Vagina (tissue), 2 donors: ENCODE results near the gene IMP4. TPM values are rescaled to one million over a fixed set of nuclear protein-coding genes. Genes with fewer than 3 reads are reported as not detected.
"Not testable (repeated sequence)": the region's sequence is repeated elsewhere in the genome, so short reads cannot be mapped to it uniquely, and the experiment has no call there.

Experiments
- DNase-seq, 2 donors: peaks; one replicate each; pipeline ENCODE4 v3.0.0-alpha.2; 2017; ENCODE audit errors: extremely low spot score in 2 of 2
- H3K27ac ChIP-seq: fragments of 200-600 bp; sonication (generic); one replicate; pipeline ENCODE4 v1.5.1; 2019
- H3K27me3 ChIP-seq: fragments of 200-600 bp; sonication (generic); one replicate; pipeline ENCODE4 v1.5.1; 2019
- H3K36me3 ChIP-seq, 2 donors: fragments of 200-600 bp; sonication (generic); one replicate each; pipeline ENCODE4 v1.5.1; 2017 to 2019
- H3K4me1 ChIP-seq: fragments of 200-600 bp; sonication (generic); one replicate; pipeline ENCODE4 v1.5.1; 2019
- H3K4me3 ChIP-seq, 2 donors: fragments of 200-600 bp; sonication (generic); 1 replicate in 1 of 2; 2 replicates in 1 of 2; pipeline ENCODE4 v1.5.1; 2016 to 2019
- H3K9me3 ChIP-seq: fragments of 200-600 bp; sonication (generic); one replicate; pipeline ENCODE4 v1.5.1; 2019
- POLR2A ChIP-seq, 2 donors: fragments of 450-650 bp; IDR thresholded peaks; one replicate each; pipeline ENCODE4 v1.6.1; 2017; ENCODE audit warnings: antibody characterized with exemption in 2 of 2, mild to moderate bottlenecking in 2 of 2, moderate library complexity in 2 of 2
- POLR2AphosphoS5 ChIP-seq, 2 donors: sonication (generic); formaldehyde crosslinking; IDR thresholded peaks; one replicate each; pipeline ENCODE4 v1.9.0; 2017; ENCODE audit warnings: antibody characterized with exemption in 2 of 2, mild to moderate bottlenecking in 2 of 2, low read depth in 1 of 2; ENCODE audit not compliant: insufficient read depth in 1 of 2
- intact Hi-C: fragments of 100-400 bp; cut with DNase I; formaldehyde crosslinking; loops from one replicate; pipeline ENCODE4 v1.15.1; 2023
- total RNA-seq: library from RNA; depleted of rRNA; stranded (reverse); fragments of >200 nt; gene quantifications from one replicate; pipeline ENCODE4 v1.2.3, GENCODE V29; 2016
- TF ChIP-seq, protein P1 (sequence below), 3 experiments: fragments of 450-650 bp in 2 of 3; fragments of 200-600 bp in 1 of 3; sonication (generic) in 1 of 3; IDR thresholded peaks; one replicate each; pipeline ENCODE4 v1.5.1; 2017 to 2019; ENCODE audit warnings: antibody characterized with exemption in 3 of 3, mild to moderate bottlenecking in 2 of 3, moderate library complexity in 2 of 3

Gene IMP4
- total RNA-seq, 1 donor from 2014 or later, result 88.4 TPM

DNA sequence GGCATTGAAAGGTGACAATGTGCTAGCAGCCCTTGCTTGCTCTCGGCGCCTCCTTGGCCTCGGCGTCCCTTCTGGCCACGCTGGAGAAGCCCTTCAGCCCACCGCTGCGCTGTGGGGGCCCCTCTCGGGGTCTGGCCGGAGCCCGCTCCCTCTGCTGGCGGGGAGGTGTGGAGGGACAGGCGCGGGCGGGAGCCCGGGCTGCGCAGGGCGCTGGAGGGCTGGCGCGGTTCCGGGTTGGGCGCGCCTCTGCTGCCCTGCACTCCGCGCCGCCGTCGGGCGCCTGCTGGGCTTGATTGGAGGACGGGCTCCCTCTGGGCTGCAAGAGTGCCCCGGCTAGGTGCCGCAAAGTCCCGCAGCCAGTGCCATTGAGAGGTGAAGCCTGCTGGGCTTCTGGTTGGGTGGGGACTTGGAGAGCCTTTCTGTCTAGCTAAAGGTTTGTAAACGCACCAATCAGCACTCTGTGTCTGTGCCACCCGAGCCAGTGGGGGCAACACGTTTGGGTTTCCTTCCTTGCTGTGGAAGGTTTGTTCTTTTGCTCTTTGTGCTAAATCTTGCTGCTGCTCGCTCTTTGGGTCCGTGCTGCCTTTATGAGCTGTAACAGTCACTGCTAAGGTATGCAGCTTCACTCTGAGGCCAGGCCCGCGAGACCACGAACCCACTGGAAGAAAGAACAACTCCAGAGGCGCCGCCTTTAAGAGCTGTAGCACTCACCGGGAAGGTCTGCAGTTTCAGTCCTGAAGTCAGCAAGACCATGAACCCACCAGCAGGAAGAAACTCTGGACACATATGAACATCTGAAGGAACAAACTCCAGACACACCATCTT, 14.8 kb upstream of the IMP4 start:
- Histone ChIP-seq H3K27me3 (no peaks in the 10 kb centered on the region), H3K9me3 (no peaks in the 10 kb centered on the region), H3K36me3 (no peaks in the 10 kb centered on the region), H3K4me3 (peak overlapping the region in 1 of 2 donors; percentile 15), H3K27ac (peak overlapping the region; percentile 30), H3K4me1 (peaks cover 8% of the 10 kb centered on the region)
- no peak for TF ChIP-seq POLR2AphosphoS5 (IDR thresholded peaks at IDR 0.05; ENCODE audit: insufficient read depth in 1 of 2, low read depth in 1 of 2)
- no peak for TF ChIP-seq POLR2A (IDR thresholded peaks at IDR 0.05)
- TF ChIP-seq, protein P1, sequence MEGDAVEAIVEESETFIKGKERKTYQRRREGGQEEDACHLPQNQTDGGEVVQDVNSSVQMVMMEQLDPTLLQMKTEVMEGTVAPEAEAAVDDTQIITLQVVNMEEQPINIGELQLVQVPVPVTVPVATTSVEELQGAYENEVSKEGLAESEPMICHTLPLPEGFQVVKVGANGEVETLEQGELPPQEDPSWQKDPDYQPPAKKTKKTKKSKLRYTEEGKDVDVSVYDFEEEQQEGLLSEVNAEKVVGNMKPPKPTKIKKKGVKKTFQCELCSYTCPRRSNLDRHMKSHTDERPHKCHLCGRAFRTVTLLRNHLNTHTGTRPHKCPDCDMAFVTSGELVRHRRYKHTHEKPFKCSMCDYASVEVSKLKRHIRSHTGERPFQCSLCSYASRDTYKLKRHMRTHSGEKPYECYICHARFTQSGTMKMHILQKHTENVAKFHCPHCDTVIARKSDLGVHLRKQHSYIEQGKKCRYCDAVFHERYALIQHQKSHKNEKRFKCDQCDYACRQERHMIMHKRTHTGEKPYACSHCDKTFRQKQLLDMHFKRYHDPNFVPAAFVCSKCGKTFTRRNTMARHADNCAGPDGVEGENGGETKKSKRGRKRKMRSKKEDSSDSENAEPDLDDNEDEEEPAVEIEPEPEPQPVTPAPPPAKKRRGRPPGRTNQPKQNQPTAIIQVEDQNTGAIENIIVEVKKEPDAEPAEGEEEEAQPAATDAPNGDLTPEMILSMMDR (IDR thresholded peaks at IDR 0.05), result no peak
- no peak for DNase-seq
- intact Hi-C loops, result no loop called here

DNA sequence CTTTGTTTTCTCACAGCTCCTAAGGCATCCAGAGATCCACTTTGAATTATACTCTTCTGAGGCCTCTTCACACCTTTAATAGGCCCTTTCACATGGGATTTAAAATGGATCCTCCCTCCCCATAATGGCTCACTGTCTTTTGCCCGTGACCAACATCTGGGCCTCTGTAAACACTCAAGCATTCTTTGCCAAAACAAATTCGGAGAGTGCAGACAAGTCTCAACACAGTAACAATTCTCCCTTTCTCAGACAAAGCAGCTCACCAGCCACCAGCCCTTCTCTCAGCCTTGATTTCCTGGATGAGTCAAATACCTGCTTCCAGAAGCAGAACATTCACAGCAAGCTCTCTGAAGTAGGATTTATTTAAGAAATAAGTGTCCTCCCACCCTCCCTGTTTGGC, 14.0 kb upstream of the IMP4 start:
- TF ChIP-seq POLR2A (IDR thresholded peaks at IDR 0.05) (no peak), POLR2AphosphoS5 (IDR thresholded peaks at IDR 0.05; ENCODE audit: insufficient read depth in 1 of 2, low read depth in 1 of 2) (peak in 1 of 2 donors; percentile 23)
- TF ChIP-seq, protein P1 (IDR thresholded peaks at IDR 0.05), result no peak
- no peak for DNase-seq
- peak overlapping the region; percentile 30 for H3K27ac ChIP-seq
- no peaks in the 10 kb centered on the region for H3K9me3 ChIP-seq
- H3K4me3 ChIP-seq, result no peak overlapping the region
- H3K27me3 ChIP-seq, result no peaks in the 10 kb centered on the region
- peaks cover 8% of the 10 kb centered on the region for H3K4me1 ChIP-seq
- intact Hi-C loops, result no loop called here
- no peaks in the 10 kb centered on the region for H3K36me3 ChIP-seq

DNA sequence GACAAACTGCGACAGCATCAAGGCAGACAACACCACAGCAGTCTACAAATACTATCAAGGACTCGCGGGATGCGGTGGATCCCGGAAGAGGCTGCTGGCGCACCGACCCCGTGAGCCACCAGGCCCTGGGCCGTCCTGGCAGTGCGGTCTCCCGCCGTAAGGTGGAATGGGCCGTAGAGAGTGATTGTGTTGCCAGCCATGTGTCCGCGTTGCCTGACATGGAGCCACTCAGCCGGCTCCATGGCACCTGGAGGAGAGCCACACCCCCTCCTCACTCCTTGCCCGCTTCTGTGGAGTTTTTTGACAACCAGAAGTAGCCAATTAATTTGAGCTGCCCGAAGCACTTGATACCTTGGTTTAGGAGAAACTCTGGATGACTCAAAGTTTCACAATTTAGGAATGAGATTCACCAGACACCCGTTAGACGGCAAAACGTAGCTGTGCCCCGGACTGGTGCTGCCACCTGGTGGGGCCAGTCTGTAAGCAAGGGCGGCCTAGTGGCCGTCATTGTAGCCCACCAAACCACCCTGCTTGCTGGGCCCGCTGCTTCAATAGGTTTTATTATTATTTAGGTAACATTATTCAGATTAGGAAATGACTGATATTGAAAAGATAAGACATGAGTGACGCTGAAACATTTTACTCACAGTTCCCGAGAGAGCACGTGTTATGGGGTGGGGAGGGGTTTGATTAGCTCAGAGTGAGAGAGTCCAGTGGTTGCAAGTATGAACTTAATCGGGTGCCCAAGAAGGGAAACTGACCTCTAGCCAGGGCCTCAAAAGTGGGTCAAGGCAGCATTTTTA, 10.2 kb upstream of the IMP4 start:
- Histone ChIP-seq H3K36me3 (no peaks in the 10 kb centered on the region), H3K27me3 (no peaks in the 10 kb centered on the region), H3K4me3 (peak overlapping the region in 1 of 2 donors; percentile 6), H3K27ac (no peak overlapping the region), H3K4me1 (peaks cover 8% of the 10 kb centered on the region), H3K9me3 (no peaks in the 10 kb centered on the region)
- TF ChIP-seq POLR2A (IDR thresholded peaks at IDR 0.05) (no peak), POLR2AphosphoS5 (IDR thresholded peaks at IDR 0.05; ENCODE audit: insufficient read depth in 1 of 2, low read depth in 1 of 2) (peak; percentile 47 to 81)
- TF ChIP-seq, protein P1 (IDR thresholded peaks at IDR 0.05), result peak; percentile 70 to 91 (median 87)
- DNase-seq, result peak in 1 of 2 donors; percentile 89
- intact Hi-C loops, result no loop called here

DNA sequence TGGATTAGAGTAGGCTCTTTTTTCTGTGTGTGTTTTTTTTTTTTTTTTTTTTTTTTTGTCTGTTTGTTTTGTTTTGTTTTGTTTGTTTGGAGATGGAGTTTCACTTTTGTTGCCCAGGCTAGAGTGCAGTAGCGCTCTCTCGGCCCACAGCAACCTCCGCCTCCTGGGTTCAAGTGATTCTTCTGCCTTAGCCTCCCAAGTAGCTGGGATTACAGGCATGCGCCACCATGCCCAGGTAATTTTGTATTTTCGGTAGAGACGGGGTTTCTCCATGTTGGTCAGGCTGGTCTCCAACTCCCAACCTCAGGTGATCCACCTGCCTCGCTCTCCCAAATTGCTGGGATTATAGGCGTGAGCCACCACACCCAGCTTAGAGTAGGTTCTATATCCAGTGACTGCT, 9.4 kb upstream of the IMP4 start:
- H3K36me3 ChIP-seq, intact Hi-C loops, DNase-seq, H3K9me3 ChIP-seq, H3K27me3 ChIP-seq, H3K4me3 ChIP-seq, H3K27ac ChIP-seq, H3K4me1 ChIP-seq: not testable (repeated sequence)

DNA sequence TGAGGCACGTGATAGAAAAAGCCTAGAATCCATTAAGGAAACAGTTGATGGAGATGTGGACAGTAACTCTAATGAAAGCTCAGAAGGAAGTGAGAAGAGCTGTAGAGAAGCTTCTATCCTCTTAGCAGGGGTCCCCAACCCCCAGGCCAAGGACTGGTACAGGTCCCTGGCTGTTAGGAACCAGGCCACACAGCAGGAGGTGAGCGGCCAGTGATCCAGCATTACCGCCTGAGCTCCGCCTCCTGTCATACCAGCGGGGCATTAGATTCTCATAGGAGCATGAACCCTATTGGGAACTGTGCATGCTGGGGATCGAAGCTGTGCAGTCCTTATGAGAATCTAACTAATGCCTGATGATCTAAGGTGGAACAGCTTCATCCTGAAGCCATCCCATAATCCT, 8.7 kb upstream of the IMP4 start:
- Histone ChIP-seq H3K4me1 (peaks cover 8% of the 10 kb centered on the region), H3K27me3 (no peaks in the 10 kb centered on the region), H3K36me3 (peaks cover 0 to 8% of the 10 kb centered on the region in 2 donors), H3K4me3 (no peak overlapping the region), H3K9me3 (no peaks in the 10 kb centered on the region), H3K27ac (no peak overlapping the region)
- intact Hi-C loops, result no loop called here
- no peak for DNase-seq
- TF ChIP-seq POLR2A (IDR thresholded peaks at IDR 0.05) (no peak), POLR2AphosphoS5 (IDR thresholded peaks at IDR 0.05; ENCODE audit: insufficient read depth in 1 of 2, low read depth in 1 of 2) (no peak)
- TF ChIP-seq, protein P1 (IDR thresholded peaks at IDR 0.05), result no peak
